MCF 10A (cell line): ENCODE measurements around the gene XPC. TPM values are rescaled to one million over a fixed set of nuclear protein-coding genes. Genes with fewer than 3 reads are reported as not detected.

Experiments used
- BruUV-seq: library from RNA; stranded (reverse); fragments of 400-500 nt; replicated peaks from 2 replicates; lab custom pipeline; 2021; lab: Mats Ljungman, UMichigan
- CTCF ChIA-PET: fragments of 300-600 bp; sonication (Branson Sonifier 250); formaldehyde crosslinking; extraction: SDS; loops from one replicate; lab custom pipeline; 2021; ENCODE audit warnings: antibody characterized with exemption, inconsistent platforms; lab: Yijun Ruan, JAX
- POLR2A ChIA-PET: fragments of 300-600, 350-650 bp; sonication (Branson Sonifier 250); formaldehyde crosslinking; extraction: SDS; loops from one replicate; lab custom pipeline; 2020; ENCODE audit warnings: antibody characterized with exemption, inconsistent platforms; lab: Yijun Ruan, JAX
- DNase-seq: peaks from one replicate; pipeline ENCODE4 v3.0.0-alpha.2; 2018; ENCODE audit not compliant: unreplicated experiment
- H3K27ac Mint-ChIP-seq: one replicate; pipeline ENCODE4 v1.8.0; 2022; ENCODE audit warnings: mild to moderate bottlenecking, low read depth, mixed read lengths; ENCODE audit not compliant: unreplicated experiment
- H3K27me3 Mint-ChIP-seq: one replicate; pipeline ENCODE4 v1.8.0; 2022; ENCODE audit warnings: mixed read lengths; ENCODE audit not compliant: insufficient read depth, unreplicated experiment
- H3K36me3 Mint-ChIP-seq: one replicate; pipeline ENCODE4 v1.8.0; 2022; ENCODE audit warnings: mild to moderate bottlenecking, moderate library complexity, mixed read lengths; ENCODE audit not compliant: insufficient read depth, unreplicated experiment
- H3K4me1 Mint-ChIP-seq: one replicate; pipeline ENCODE4 v1.8.0; 2022; ENCODE audit warnings: mixed read lengths; ENCODE audit not compliant: insufficient read depth, unreplicated experiment
- H3K4me3 Mint-ChIP-seq: one replicate; pipeline ENCODE4 v1.8.0; 2022; ENCODE audit warnings: mild to moderate bottlenecking, moderate library complexity, mixed read lengths; ENCODE audit not compliant: unreplicated experiment
- H3K9me3 Mint-ChIP-seq: one replicate; pipeline ENCODE4 v1.8.0; 2022; ENCODE audit warnings: mixed read lengths; ENCODE audit not compliant: unreplicated experiment
- intact Hi-C: fragments of 100-400 bp; cut with micrococcal nuclease; formaldehyde crosslinking; loops from 2 replicates; pipeline ENCODE4 v1.14.1; 2022
- total RNA-seq: library from RNA; stranded (reverse); gene quantifications from 2 replicates; pipeline ENCODE4 v1.2.3, GENCODE V29; 2022
- TF ChIP-seq, protein P1 (sequence below): fragments of 200-600 bp; IDR thresholded peaks from one replicate; pipeline ENCODE4 v1.8.0; 2022; ENCODE audit warnings: antibody characterized with exemption, mild to moderate bottlenecking; ENCODE audit not compliant: unreplicated experiment

Gene XPC
- total RNA-seq, 1 experiment from 2014 or later = 73.3 TPM

DNA sequence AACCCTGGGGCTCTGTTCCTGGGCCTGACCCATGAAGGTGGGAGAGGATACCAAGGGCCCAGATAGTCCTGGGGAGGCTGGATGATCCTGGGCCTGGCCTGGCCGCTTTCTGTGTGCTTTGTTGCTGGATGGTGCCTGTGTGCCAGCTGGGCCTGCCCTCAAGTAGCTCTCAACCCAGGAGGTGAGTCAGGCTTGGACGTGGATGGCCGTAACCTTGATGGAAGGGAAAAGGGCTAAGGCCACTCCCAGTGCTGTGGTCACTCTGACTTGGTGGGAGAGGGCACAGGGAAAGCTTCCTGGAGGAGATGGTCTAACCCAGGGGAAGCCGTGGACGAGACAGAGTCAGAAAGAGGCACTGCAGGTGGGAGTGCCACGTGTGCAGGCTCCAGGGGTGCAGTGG, 44.1 kb downstream of the XPC start:
- ChIA-PET POLR2A (interaction anchor here (0.6 to 5.3 kb wide), 3 partner anchors 10 to 24 kb away, joined by 3 to 42 read pairs (median 3); no protein-coding TSS in a partner anchor), CTCF (interaction anchor here (1.0 to 2.0 kb wide), 4 partner anchors 8 to 238 kb away, joined by 3 to 9 read pairs (median 5); partner anchors contain the start of genes CHCHD4 and TMEM43)
- intact Hi-C loops = no loop called here
- H3K36me3 Mint-ChIP-seq = peaks cover 96% of the 10 kb centered on the region
- TF ChIP-seq, protein P1, sequence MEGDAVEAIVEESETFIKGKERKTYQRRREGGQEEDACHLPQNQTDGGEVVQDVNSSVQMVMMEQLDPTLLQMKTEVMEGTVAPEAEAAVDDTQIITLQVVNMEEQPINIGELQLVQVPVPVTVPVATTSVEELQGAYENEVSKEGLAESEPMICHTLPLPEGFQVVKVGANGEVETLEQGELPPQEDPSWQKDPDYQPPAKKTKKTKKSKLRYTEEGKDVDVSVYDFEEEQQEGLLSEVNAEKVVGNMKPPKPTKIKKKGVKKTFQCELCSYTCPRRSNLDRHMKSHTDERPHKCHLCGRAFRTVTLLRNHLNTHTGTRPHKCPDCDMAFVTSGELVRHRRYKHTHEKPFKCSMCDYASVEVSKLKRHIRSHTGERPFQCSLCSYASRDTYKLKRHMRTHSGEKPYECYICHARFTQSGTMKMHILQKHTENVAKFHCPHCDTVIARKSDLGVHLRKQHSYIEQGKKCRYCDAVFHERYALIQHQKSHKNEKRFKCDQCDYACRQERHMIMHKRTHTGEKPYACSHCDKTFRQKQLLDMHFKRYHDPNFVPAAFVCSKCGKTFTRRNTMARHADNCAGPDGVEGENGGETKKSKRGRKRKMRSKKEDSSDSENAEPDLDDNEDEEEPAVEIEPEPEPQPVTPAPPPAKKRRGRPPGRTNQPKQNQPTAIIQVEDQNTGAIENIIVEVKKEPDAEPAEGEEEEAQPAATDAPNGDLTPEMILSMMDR = no peak
- no peak for DNase-seq
- no peaks in the 10 kb centered on the region for H3K27me3 Mint-ChIP-seq
- H3K4me1 Mint-ChIP-seq = peaks cover 33% of the 10 kb centered on the region
- H3K27ac Mint-ChIP-seq = peak overlapping the region; percentile 66
- no peaks in the 10 kb centered on the region for H3K9me3 Mint-ChIP-seq
- no TSS peak for BruUV-seq
- no peak overlapping the region for H3K4me3 Mint-ChIP-seq

DNA sequence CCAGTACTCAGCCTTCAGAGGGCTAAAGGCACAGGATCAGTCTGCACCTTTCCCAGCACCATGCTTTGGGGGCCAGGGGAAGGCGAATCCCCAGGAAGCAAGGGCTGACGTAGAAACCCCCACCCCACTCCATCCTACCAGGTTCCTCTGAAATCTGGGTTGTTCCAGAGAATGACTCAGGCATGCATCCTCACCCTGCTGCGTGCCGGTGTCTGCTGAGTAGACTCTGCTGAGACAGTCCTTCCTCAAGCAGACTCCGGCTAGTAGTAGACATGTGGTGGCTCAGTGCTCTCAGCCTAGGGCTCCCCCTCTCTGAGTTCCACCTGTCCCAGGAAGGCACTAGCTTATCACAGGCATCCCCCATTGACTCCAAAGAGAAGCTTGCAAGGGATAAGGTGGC, 44.5 kb downstream of the XPC start:
- no peak overlapping the region for H3K27ac Mint-ChIP-seq
- no TSS peak for BruUV-seq
- intact Hi-C loops = no loop called here
- DNase-seq = no peak
- TF ChIP-seq, protein P1 = no peak
- no peaks in the 10 kb centered on the region for H3K27me3 Mint-ChIP-seq
- no peaks in the 10 kb centered on the region for H3K9me3 Mint-ChIP-seq
- CTCF ChIA-PET = interaction anchor here (1.0 to 2.0 kb wide), 3 partner anchors 9 to 237 kb away, joined by 3 to 7 read pairs (median 3); no protein-coding TSS in a partner anchor
- POLR2A ChIA-PET = interaction anchor here (0.6 to 5.3 kb wide), 3 partner anchors 10 to 45 kb away, joined by 3 to 42 read pairs (median 4); partner anchors contain the start of genes LSM3 and XPC
- no peak overlapping the region for H3K4me3 Mint-ChIP-seq
- peaks cover 96% of the 10 kb centered on the region for H3K36me3 Mint-ChIP-seq
- H3K4me1 Mint-ChIP-seq = peaks cover 33% of the 10 kb centered on the region

DNA sequence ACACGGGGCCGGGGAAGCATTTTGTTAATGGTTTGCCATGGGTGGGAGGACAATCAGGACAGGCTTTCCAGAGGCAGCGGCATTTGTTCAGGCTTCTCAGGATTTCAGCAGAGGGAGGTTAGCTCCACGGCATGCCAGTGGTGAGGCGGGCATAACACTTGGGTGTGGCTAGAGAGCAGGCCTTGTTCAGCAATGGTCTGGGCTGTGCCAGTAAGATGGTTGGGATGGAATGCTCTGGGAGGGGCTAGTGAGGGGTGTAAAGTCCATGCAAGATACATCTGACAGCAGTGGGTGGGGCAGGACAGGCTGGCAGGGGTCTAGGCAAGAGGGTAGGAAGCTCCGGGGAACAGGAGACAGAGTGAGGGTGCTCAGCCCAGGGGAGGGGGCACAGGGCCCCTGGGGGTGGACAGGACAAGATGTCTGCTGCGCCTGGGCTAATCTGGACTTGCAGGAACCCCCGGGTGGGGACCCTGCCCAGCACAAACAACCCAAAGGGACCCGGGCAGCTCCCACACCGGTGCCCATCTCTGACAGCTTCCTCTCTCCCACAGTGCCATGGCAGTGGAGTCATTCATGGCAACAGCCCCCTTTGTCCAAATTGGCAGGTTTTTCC, 45.1 kb downstream of the XPC start:
- Mint-ChIP-seq H3K27ac (peak overlapping the region; percentile 73), H3K36me3 (peaks cover 96% of the 10 kb centered on the region), H3K4me1 (peaks cover 31% of the 10 kb centered on the region), H3K27me3 (no peaks in the 10 kb centered on the region), H3K9me3 (no peaks in the 10 kb centered on the region), H3K4me3 (no peak overlapping the region)
- no TSS peak for BruUV-seq
- intact Hi-C loops = no loop called here
- ChIA-PET POLR2A (interaction anchor here (0.9 to 5.3 kb wide), 2 partner anchors 11 to 45 kb away, joined by 4 to 42 read pairs; partner anchors contain the start of genes LSM3 and XPC), CTCF (interaction anchor here (0.7 to 1.1 kb wide), 3 partner anchors 9 to 476 kb away, joined by 3 read pairs; no protein-coding TSS in a partner anchor)
- TF ChIP-seq, protein P1 = no peak
- DNase-seq = no peak

DNA sequence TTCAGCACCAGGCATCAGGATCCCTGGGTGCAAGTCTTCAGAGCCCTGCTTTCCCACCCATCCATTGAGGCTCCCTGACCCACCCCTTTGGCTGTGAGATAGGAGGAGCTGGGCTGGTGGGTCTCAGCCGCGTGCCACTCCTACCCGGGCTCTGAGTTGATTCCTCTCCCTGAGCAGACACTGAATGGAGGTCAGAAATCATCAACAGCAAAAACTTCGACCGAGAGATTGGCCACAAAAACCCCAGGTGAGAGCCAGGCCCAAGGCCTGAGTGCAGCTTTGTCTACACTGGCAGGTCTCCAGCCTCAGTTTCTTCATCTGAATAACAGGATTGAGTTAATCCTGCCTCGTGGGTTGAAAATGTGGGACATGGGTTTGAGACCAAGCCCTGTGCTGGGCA, 45.7 kb downstream of the XPC start:
- ChIA-PET POLR2A (interaction anchor here (0.9 to 5.3 kb wide), 2 partner anchors 11 to 46 kb away, joined by 4 to 42 read pairs; partner anchors contain the start of genes LSM3 and XPC), CTCF (interaction anchor here (0.6 to 0.7 kb wide), 2 partner anchors 43 to 475 kb away, joined by 3 read pairs; no protein-coding TSS in a partner anchor)
- TF ChIP-seq, protein P1 = no peak
- BruUV-seq = no TSS peak
- Mint-ChIP-seq H3K27me3 (no peaks in the 10 kb centered on the region), H3K27ac (peak overlapping the region; percentile 73), H3K4me1 (peaks cover 31% of the 10 kb centered on the region), H3K4me3 (no peak overlapping the region), H3K36me3 (peaks cover 96% of the 10 kb centered on the region), H3K9me3 (no peaks in the 10 kb centered on the region)
- DNase-seq = no peak
- intact Hi-C loops = no loop called here
